Measurements from ENCODE around the gene MRAP.

Gene MRAP

DNA sequence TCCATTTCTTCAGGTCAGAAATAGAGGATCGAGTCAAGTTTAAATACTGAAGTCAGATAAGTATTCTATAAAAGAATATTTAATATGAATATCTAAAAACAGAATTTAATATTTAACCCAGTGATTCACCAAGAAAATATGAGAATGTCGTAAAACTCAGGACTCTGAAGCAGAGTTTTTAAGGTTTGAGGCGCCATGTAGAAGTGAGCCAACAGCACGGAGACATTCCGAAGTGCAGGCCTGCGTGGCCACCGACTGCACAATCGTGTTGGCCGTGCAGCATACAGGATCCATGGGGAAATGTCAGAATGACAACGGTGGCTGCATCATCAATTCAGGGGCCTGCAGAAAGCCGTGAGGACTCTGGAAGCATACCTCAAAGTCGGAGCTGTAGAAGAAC lies 23.4 kb downstream of the MRAP start:
- no peak for DNase-seq
- TF ChIP-seq GATA1 (IDR thresholded peaks at IDR 0.05; ENCODE audit: low read depth, low read length), result no peak
- TF ChIP-seq POLR2A (IDR thresholded peaks at IDR 0.05; ENCODE audit: low read length), result no peak

DNA sequence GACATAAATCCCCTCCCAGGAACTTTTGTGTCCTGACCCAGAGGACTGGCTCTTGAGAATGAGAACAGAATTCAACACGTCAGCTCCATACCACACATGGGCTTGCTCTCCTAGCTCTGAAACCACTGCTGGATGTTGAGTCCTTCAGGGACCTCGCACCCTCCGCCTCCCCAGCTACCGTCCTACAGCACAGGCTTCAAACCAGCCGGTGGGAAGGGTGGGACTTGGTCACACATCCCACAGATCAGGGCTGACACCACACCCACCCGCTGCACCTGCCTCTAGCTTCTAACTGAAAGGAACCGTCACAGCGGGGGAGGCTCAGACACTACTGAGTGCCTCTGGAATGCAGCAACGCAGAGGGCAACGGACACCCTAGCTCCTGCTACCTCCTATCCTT lies 24.0 kb downstream of the MRAP start:
- TF ChIP-seq POLR2A (IDR thresholded peaks at IDR 0.05; ENCODE audit: low read length), result no peak
- no peak for TF ChIP-seq GATA1 (IDR thresholded peaks at IDR 0.05; ENCODE audit: low read depth, low read length)

DNA sequence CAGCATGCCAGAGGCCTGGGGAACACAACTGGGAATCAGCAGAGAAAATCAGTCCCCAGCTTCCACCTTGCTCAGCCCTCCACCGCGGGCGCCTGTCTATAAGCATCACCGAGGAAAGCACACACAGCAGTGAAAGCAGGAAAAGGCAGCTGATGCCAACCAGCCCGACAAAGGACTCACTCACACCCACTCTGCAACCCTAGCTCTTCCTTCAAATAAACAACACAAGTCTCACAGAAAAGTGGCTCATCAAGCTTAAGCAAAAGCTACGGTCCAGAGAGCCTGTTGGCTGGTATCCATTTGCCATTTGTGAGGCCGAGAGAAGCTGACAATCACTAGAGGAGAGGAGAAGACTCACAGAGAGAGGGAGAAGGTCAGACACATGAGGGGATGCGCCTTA lies 27.1 kb downstream of the MRAP start:
- TF ChIP-seq POLR2A (IDR thresholded peaks at IDR 0.05; ENCODE audit: low read length) (no peak), GATA1 (IDR thresholded peaks at IDR 0.05; ENCODE audit: low read depth, low read length) (no peak)
- no peak for DNase-seq

More for the DNA sequence above, 24.0 kb downstream of the MRAP start:
- no peak for DNase-seq

DNA sequence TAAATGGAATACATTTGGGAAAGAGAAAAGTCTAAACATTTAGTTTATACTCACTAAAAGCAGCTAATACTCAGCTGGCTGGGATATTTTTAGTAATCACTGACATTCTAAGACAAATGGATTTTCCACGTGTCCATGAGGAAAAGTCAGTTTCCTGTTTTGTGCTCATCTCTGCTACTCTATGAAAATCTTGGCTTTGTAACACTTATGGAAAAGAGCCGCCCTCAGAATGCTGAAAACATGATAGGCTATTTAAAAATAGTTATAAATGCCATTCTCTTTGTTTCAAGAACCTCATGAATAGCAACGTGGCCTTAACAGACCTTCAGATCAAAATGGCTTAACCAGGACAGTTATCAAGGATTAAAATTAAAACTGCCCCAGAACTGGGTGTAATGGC lies 29.9 kb downstream of the MRAP start:
- DNase-seq, result no peak
- TF ChIP-seq GATA1 (IDR thresholded peaks at IDR 0.05; ENCODE audit: low read depth, low read length) (no peak), POLR2A (IDR thresholded peaks at IDR 0.05; ENCODE audit: low read length) (no peak)

DNA sequence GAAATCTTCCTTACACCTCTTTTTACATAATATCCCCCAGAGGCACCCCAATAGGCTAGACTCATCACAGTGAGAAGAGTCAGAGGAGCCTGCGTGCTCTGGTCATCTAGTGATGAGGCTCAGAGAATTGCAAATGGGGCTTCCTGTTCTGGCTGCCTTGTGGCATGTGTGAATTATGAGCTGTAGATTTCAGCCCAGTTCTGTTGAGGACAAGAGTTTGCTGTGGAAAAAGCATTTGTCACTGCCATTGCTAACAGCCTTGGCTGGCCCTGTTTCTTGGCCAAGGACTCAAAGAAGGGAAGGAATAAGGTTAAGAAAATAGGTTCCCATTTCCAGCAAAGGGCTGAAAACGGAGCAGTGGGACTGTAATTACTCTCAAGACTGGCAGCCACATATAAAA lies 30.7 kb downstream of the MRAP start:
- DNase-seq, result no peak
- TF ChIP-seq POLR2A (IDR thresholded peaks at IDR 0.05; ENCODE audit: low read length), result no peak
- TF ChIP-seq GATA1 (IDR thresholded peaks at IDR 0.05; ENCODE audit: low read depth, low read length), result no peak

DNA sequence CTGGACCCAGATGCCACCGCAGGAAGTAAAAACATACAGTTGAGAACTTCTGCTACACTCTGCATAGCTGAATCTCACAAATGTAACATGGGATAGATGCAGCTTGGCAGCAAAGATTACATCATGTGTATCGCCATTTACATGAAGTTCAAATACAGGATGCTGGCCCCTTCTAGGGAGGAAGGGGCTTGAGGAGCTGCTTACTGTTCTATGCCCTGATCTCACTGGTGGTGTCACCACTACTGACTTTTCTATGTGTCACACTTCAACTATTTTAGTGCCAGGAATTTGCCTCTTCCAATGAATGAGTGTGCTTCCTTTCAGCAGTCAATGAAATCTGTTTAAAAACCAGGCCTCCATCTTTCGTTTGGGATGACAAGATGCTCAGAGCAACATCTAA lies 31.1 kb downstream of the MRAP start:
- no peak for DNase-seq
- TF ChIP-seq POLR2A (IDR thresholded peaks at IDR 0.05; ENCODE audit: low read length), result no peak
- TF ChIP-seq GATA1 (IDR thresholded peaks at IDR 0.05; ENCODE audit: low read depth, low read length), result no peak

DNA sequence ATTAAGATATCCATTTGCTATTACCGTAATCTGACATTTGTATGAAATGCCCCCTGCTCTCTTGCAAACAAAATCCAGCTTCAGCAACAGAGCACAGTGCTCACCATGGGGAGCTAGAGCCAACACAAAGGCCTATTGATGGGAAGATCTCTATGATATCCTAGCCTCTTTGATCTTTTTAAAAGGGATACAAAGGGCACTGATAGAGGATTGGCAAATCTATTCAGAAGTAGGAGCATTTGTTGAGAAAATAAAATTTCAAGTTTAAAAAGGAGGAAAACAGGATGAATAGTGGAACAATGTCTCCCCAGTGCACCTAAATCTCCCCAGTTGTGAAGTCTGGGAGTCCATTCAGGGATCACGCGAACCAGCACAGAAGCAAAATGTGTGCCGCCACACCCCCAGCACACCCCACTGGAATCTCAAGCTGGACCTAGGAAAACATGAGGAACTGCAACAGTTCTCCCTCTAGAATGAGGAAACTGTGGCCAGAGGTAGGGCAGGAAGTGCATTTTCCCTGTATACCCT lies 32.2 kb downstream of the MRAP start:
- no peak for TF ChIP-seq POLR2A (IDR thresholded peaks at IDR 0.05; ENCODE audit: low read length)
- TF ChIP-seq GATA1 (IDR thresholded peaks at IDR 0.05; ENCODE audit: low read depth, low read length), result no peak
- DNase-seq, result no peak

DNA sequence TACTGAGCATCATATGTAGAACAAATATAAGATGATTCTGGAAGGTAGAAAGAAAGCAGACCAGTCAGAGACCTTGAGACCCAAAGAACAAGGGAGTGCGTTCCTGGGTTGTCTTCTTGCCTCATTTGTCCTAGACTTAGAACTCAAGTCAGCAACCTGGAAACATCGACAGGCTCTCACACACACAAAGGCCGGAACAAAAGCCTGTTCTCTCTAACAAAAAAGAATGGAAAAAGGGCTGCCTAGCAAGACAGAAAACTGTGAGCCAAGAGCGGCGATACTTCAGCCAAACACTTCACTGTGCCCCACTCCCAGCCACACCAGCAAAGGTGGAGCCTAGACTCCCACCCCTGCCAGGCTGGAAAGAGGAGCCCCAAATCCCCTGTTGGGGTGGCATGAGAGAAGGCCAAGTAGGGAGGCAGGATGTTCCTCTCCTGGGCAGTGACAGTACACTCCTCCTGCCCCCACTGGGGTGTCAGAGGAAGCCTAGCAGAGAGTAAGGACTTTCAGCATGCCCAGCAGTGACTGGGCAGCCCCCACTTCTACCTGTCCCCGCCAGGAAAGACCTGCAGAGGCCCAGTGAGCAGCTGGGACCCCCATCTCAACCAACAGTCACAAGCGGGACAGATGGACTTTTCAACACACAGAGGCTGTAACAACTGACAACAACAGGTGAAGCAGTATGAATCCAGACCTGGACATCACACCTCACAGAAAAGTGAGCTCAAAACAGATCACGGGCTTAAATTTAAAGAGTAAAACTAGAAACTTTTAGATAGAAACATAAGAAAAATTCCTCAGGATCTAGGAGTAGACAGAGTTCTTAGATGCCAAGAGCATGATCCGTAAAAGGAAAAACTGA lies 33.0 kb downstream of the MRAP start:
- DNase-seq, result no peak
- TF ChIP-seq POLR2A (IDR thresholded peaks at IDR 0.05; ENCODE audit: low read length), result no peak
- no peak for TF ChIP-seq GATA1 (IDR thresholded peaks at IDR 0.05; ENCODE audit: low read depth, low read length)

DNA sequence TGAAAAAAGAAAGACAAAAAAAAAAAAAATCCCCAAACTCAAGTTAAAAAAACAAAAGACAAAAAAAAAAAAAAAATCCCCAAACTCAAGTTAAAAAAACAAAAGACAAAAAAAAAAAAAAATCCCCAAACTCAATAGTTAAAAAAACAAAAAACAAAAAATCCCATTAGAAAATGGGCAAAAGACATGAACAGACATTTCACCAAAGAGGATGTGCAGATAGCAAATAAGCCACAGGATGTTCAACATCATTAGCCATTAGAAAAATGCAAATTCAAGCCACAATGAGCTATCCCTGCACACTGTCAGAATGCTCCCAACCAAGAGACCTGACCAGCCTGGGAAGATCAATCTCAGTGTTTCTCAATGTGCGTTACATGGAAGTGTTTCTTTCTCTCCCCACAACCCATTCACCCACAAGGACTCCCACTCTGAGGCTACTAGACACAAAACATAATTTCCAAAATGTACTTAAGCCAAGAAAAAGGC lies 33.9 kb downstream of the MRAP start:
- TF ChIP-seq GATA1 (IDR thresholded peaks at IDR 0.05; ENCODE audit: low read depth, low read length) (no peak), POLR2A (IDR thresholded peaks at IDR 0.05; ENCODE audit: low read length) (no peak)
- no peak for DNase-seq

DNA sequence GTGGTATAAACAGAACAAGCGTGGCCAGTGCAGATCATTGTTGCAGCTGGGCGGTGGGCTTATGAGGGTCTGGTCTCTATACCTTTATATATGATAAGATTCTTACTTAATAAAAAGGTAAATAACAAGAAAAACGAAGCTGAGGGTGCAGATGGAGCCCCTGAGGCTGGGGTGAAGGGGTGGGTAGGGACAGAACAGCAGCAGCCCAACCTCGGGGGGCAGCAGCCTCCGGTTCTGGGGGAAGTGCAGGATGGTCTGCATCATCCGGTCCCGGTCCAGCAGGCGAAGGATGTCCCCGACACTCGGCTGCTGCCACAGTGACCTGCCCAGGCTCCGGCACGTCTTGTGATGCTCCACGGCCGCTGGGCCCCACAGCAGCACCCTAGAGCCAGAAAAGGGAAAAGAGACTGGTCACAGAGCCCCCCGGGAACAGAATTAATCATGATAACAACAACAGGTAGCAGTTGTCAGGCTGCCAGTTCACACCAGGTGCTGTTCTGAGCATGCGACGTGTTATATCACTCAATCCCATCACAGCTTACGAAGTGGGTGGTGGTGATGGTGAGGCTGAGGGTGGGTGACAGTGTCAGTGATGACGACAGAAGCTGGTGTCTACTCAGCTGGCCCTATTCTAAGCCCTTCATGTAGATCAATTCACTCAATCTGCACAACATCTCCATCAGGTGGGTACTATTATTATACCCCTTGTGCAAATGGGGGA lies 35.5 kb downstream of the MRAP start:
- no peak for TF ChIP-seq POLR2A (IDR thresholded peaks at IDR 0.05; ENCODE audit: low read length)
- TF ChIP-seq GATA1 (IDR thresholded peaks at IDR 0.05; ENCODE audit: low read depth, low read length), result no peak
- DNase-seq, result no peak

DNA sequence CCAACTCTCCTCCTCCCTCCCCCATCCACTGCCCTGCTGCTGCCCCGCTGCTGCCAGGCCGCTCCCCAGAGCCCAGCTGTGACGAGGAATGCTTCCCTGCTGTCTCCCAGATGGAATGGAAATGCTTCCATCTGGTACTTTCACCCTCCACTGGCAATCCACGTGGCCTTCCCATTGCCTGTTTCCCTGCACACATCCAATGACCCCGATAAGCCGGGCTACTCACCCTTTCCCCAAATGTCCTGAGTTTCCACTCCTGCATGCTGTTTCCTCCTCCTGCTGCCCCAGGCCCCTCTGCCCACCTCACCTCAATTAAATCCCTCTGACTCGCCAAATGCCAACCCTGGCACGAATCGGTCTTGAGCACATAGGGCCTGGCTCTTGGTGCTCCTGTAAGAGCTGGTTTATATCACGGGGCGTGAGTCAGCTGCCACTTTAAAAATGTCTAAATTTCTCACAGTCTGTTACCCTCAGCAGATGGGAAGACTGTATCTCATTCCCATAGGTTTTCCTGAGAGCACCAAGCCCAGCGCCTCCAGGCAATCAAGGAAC lies 36.4 kb downstream of the MRAP start:
- TF ChIP-seq GATA1 (IDR thresholded peaks at IDR 0.05; ENCODE audit: low read depth, low read length) (no peak), POLR2A (IDR thresholded peaks at IDR 0.05; ENCODE audit: low read length) (no peak)
- no peak for DNase-seq

DNA sequence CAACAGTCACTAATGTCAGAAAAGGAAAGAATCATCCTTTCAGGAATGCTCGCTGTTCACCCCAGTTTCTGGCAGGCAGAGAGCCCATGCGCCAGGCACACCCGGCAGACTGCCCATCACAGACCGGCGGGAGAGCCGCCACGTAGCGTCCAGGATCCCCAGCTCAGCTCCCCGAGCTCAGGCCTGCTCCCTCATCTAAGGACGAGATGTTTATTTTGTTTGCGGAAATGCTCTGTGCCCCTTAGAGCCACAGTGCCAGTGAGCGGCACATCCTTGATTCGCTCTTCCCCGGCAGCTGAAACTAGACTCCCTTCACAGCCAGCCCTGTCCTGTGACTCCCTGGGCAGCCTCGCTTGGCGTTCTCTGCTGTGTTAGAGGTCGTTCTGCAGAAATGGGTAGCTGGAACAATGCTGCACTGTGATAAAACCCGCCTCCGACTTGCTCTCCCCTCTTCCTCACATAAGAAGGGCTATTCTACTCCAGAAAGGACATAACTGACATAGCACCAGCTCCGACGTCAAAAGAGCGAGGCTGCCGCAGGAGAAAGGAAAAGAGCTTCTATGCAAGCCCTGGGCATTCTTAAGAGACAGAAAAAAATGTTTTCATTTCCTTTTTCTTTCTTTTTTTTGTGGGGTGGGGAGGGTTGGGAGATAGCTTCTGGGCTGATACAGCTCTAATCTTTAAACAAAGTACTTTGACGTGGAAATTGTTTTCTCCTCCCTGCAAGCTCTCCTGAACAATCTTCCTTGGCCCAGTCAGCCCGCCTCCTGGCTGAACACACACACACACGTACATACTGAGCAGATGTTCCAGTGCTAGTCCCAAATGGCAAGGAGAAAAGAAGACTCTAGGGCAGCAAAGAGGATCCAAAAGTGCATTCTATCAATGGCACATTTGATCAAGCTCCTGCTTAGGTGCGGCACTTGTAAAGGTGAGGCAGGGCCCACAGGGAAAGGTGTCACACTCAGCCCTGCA lies 37.2 kb downstream of the MRAP start:
- no peak for DNase-seq
- TF ChIP-seq GATA1 (IDR thresholded peaks at IDR 0.05; ENCODE audit: low read depth, low read length) (no peak), POLR2A (IDR thresholded peaks at IDR 0.05; ENCODE audit: low read length) (no peak)

DNA sequence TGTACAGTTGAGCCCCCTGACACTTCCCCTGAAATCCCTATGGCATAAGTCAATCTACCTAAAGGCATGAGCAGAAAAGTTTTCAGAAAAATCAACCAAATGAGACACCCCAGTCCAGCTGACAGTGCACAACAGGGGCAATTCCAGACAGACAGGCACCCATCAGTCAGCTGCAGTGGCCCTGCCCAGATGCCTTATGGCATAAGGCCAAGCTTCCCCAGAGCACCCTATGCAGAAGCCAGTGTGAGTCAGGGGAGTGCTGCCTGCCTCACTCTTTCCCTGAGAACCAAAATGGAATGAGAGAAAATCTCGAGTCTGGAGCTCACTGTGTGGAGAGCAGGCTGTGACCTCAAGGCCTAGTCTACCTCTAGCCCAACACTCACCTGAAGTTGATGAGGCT lies 38.1 kb downstream of the MRAP start:
- TF ChIP-seq GATA1 (IDR thresholded peaks at IDR 0.05; ENCODE audit: low read depth, low read length) (no peak), POLR2A (IDR thresholded peaks at IDR 0.05; ENCODE audit: low read length) (no peak)
- peak in 1 of 2 experiments; percentile 41 for DNase-seq
